Fibroblast of villous mesenchyme (primary cell): ENCODE results near the gene BORA. TPM values are rescaled to one million over a fixed set of nuclear protein-coding genes. Genes with fewer than 3 reads are reported as not detected.

Source experiments
- DNase-seq: peaks from one replicate; pipeline ENCODE4 v3.0.0-alpha.2; 2010; ENCODE audit warnings: low read depth
- H3K4me3 ChIP-seq: 2 replicates; pipeline ENCODE4 v1.5.1; 2011; ENCODE audit warnings: low read depth, mild to moderate bottlenecking, low read length
- CTCF ChIP-seq: IDR thresholded peaks from 2 replicates; pipeline ENCODE4 v1.5.1; 2012; ENCODE audit warnings: low read depth, mild to moderate bottlenecking, low read length; ENCODE audit not compliant: insufficient read depth
- total RNA-seq: library from RNA; depleted of rRNA; stranded (reverse); fragments of >200 nt; gene quantifications from 2 replicates; pipeline ENCODE4 v1.2.3, GENCODE V29; 2012

BORA gene
- total RNA-seq, 1 donor, result 13.0 TPM

GRCh38 chr13:72726726-72727416 is 852 bp upstream of the BORA start:
- TF ChIP-seq CTCF, result no peak
- DNase-seq, result peak; percentile 19

GRCh38 chr13:72728290-72728605 is 525 bp downstream of the BORA start:
- DNase-seq, result no peak
- peak overlapping the region; percentile 80 for H3K4me3 ChIP-seq
- TF ChIP-seq CTCF, result no peak

More at GRCh38 chr13:72726726-72727416, 852 bp upstream of the BORA start:
- H3K4me3 ChIP-seq, result peak overlapping the region; percentile 80

- TF ChIP-seq CTCF, result no peak
- no peak for DNase-seq
- no peak overlapping the region for H3K4me3 ChIP-seq
Measured at GRCh38 chr13:72737033-72737432, 9.3 kb downstream of the BORA start.

GRCh38 chr13:72740015-72740414 is 12.3 kb downstream of the BORA start:
- no peak for TF ChIP-seq CTCF
- DNase-seq, result no peak
- H3K4me3 ChIP-seq, result no peak overlapping the region

- DNase-seq, result peak; percentile 29
Measured at GRCh38 chr13:72745260-72745659, 17.5 kb downstream of the BORA start.

GRCh38 chr13:72751220-72751619 is 23.5 kb downstream of the BORA start:
- DNase-seq, result no peak
- TF ChIP-seq CTCF, result no peak
- no peak overlapping the region for H3K4me3 ChIP-seq

More at GRCh38 chr13:72745260-72745659, 17.5 kb downstream of the BORA start:
- TF ChIP-seq CTCF, result no peak
- H3K4me3 ChIP-seq, result no peak overlapping the region

GRCh38 chr13:72754111-72754510 is 26.4 kb downstream of the BORA start:
- no peak overlapping the region for H3K4me3 ChIP-seq
- TF ChIP-seq CTCF, result no peak
- no peak for DNase-seq
